ENCODE data around the gene KSR1. TPM values are rescaled to one million over a fixed set of nuclear protein-coding genes. Genes with fewer than 3 reads are reported as not detected.
A peak's percentile ranks its signal among the peaks of the same experiment; 100 is the strongest.

The KSR1 gene
- total RNA-seq, 2 donors from 2014 or later = 33.7 to 46.3 TPM

DNA sequence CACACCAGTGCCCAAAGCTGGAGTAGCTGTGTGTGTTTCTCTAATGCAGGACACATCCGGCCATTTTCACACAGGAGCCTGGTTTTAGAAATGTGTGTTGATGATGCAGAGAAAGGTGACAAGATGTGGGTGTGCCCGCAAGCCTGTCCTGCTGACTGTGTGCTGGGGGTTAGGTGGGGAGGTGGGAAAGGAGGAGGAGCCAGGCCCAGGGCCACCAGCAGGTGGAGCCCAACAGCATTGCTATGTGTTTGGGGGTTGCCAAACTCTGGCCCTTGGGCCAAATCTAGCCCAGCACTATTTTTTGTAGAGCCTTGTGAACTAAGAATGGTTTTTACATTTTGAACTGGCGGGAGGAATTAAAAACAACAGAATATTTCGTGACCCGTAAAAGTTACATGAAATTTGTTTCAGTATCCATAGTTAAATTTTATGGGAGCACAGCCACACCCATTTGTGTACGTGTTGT lies 113.0 kb downstream of the KSR1 start:
- Histone ChIP-seq H3K9ac (ENCODE audit: extremely low read depth, low read length, poor library complexity, severe bottlenecking) (no peak overlapping the region), H3K9me3 (ENCODE audit: control insufficient read depth, low read length) (no peaks in the 10 kb centered on the region), H3K4me3 (ENCODE audit: low read length) (no peak overlapping the region), H3K27ac (ENCODE audit: low read depth, low read length) (no peak overlapping the region), H3K36me3 (ENCODE audit: control insufficient read depth, insufficient read depth, low read length) (no peaks in the 10 kb centered on the region), H3K4me1 (ENCODE audit: control insufficient read depth, insufficient read depth, low read length) (peaks cover 25% of the 10 kb centered on the region), H3K27me3 (ENCODE audit: control insufficient read depth, insufficient read depth, low read length, poor library complexity, severe bottlenecking) (no peaks in the 10 kb centered on the region)
- peaks cover 8% of the 10 kb centered on the region for H3K36me3 Mint-ChIP-seq (ENCODE audit: low read depth)
- H3K9me3 Mint-ChIP-seq = no peaks in the 10 kb centered on the region
- H3K27me3 Mint-ChIP-seq (ENCODE audit: insufficient read depth) = no peaks in the 10 kb centered on the region
- H3K27ac Mint-ChIP-seq = peak overlapping the region; percentile 24
- no peak overlapping the region for H3K4me3 Mint-ChIP-seq
- TF ChIP-seq, protein P1, sequence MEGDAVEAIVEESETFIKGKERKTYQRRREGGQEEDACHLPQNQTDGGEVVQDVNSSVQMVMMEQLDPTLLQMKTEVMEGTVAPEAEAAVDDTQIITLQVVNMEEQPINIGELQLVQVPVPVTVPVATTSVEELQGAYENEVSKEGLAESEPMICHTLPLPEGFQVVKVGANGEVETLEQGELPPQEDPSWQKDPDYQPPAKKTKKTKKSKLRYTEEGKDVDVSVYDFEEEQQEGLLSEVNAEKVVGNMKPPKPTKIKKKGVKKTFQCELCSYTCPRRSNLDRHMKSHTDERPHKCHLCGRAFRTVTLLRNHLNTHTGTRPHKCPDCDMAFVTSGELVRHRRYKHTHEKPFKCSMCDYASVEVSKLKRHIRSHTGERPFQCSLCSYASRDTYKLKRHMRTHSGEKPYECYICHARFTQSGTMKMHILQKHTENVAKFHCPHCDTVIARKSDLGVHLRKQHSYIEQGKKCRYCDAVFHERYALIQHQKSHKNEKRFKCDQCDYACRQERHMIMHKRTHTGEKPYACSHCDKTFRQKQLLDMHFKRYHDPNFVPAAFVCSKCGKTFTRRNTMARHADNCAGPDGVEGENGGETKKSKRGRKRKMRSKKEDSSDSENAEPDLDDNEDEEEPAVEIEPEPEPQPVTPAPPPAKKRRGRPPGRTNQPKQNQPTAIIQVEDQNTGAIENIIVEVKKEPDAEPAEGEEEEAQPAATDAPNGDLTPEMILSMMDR (conservative IDR thresholded peaks at IDR 0.05) = peak; percentile 89
- WGBS, 2 experiments (ENCODE audit: insufficient coverage in 1 of 2, insufficient read length in 1 of 2) = 71 to 89% methylated on average over 5 to 6 of the region's 6 CpGs
- H3K4me1 Mint-ChIP-seq = peaks cover 50% of the 10 kb centered on the region
- peak; percentile 97 for DNase-seq

DNA sequence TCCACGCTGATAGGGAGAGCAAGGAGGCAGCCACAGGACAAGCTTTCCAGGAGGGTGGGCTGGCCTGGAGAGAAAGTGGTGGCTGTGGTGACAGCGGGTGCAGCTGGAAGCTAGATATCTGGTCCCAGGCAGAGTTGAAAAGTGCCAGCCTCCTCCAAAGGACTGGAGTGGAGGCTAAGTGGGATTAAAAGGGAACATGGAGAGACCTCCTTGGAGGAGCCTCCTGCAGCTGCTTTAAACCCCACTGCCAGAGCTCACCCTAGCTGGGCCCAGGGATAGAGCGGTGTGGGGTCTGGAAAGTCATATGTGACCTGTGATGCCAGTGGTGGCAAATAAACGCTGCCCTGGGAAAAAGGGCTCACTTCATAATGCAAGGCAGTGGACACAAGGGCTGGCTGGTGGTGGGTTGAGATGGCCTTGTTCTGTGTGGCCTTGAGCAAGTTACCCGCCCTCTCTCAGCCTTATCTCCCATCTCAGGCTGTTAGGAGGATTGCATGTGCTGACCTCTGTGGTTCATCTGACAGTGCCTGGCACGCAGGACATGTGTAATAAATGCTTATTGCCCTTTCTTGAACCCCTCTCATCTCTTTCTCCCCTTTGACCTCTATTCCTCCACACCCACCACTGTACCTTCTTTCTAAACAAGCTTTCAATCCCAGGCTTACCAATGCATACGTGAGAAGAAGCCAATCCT lies 113.8 kb downstream of the KSR1 start:
- H3K27ac Mint-ChIP-seq = peak overlapping the region; percentile 54
- H3K27me3 Mint-ChIP-seq (ENCODE audit: insufficient read depth) = no peaks in the 10 kb centered on the region
- Histone ChIP-seq H3K27me3 (ENCODE audit: control insufficient read depth, insufficient read depth, low read length, poor library complexity, severe bottlenecking) (no peaks in the 10 kb centered on the region), H3K36me3 (ENCODE audit: control insufficient read depth, insufficient read depth, low read length) (no peaks in the 10 kb centered on the region), H3K4me3 (ENCODE audit: low read length) (no peak overlapping the region), H3K27ac (ENCODE audit: low read depth, low read length) (no peak overlapping the region), H3K9me3 (ENCODE audit: control insufficient read depth, low read length) (no peaks in the 10 kb centered on the region), H3K4me1 (ENCODE audit: control insufficient read depth, insufficient read depth, low read length) (peaks cover 25% of the 10 kb centered on the region), H3K9ac (ENCODE audit: extremely low read depth, low read length, poor library complexity, severe bottlenecking) (no peak overlapping the region)
- 95 to 100% methylated on average over 5 to 7 of the region's 7 CpGs for WGBS, 2 experiments (ENCODE audit: insufficient coverage in 1 of 2, insufficient read length in 1 of 2)
- peaks cover 57% of the 10 kb centered on the region for H3K4me1 Mint-ChIP-seq
- H3K9me3 Mint-ChIP-seq = no peaks in the 10 kb centered on the region
- TF ChIP-seq, protein P1 (conservative IDR thresholded peaks at IDR 0.05) = no peak
- no peak overlapping the region for H3K4me3 Mint-ChIP-seq
- DNase-seq = no peak
- H3K36me3 Mint-ChIP-seq (ENCODE audit: low read depth) = peaks cover 6% of the 10 kb centered on the region

DNA sequence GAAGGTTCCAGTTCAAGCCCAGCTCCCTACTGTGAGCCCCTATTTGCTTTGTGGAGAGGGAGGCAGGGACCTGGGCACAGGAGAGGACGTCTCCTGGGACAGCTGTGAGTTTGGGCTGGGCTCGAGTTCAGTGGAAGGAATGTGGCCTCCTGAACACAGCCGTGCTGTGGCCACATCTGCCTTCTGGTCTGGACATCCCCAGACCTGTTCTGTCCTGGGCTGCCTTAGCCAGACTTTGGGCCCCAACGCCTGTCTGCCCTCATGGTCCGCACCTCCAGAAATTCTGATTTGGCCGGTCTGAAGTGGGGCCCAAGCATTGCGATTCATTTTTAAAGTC lies 114.3 kb downstream of the KSR1 start:
- Mint-ChIP-seq H3K4me3 (no peak overlapping the region), H3K27ac (peak overlapping the region; percentile 86), H3K4me1 (peaks cover 61% of the 10 kb centered on the region), H3K27me3 (ENCODE audit: insufficient read depth) (no peaks in the 10 kb centered on the region), H3K9me3 (no peaks in the 10 kb centered on the region), H3K36me3 (ENCODE audit: low read depth) (peaks cover 6% of the 10 kb centered on the region)
- peaks cover 25% of the 10 kb centered on the region for H3K4me1 ChIP-seq (ENCODE audit: control insufficient read depth, insufficient read depth, low read length)
- no peak overlapping the region for H3K4me3 ChIP-seq (ENCODE audit: low read length)
- no peak overlapping the region for H3K27ac ChIP-seq (ENCODE audit: low read depth, low read length)
- H3K27me3 ChIP-seq (ENCODE audit: control insufficient read depth, insufficient read depth, low read length, poor library complexity, severe bottlenecking) = no peaks in the 10 kb centered on the region
- TF ChIP-seq, protein P1 (conservative IDR thresholded peaks at IDR 0.05) = no peak
- H3K9ac ChIP-seq (ENCODE audit: extremely low read depth, low read length, poor library complexity, severe bottlenecking) = no peak overlapping the region
- no peaks in the 10 kb centered on the region for H3K9me3 ChIP-seq (ENCODE audit: control insufficient read depth, low read length)
- no peak for DNase-seq
- WGBS, 2 experiments (ENCODE audit: insufficient coverage in 1 of 2, insufficient read length in 1 of 2) = 87 to 94% methylated on average over 4 to 7 of the region's 7 CpGs
- H3K36me3 ChIP-seq (ENCODE audit: control insufficient read depth, insufficient read depth, low read length) = no peaks in the 10 kb centered on the region
